ENCODE results near the gene ATF6.

The ATF6 gene

GRCh38 chr1:162006081-162006480 is 240.0 kb downstream of the ATF6 start:
- no peak for DNase-seq

GRCh38 chr1:162007466-162007865 is 241.3 kb downstream of the ATF6 start:
- DNase-seq, result no peak

- no peak for DNase-seq
Observed at GRCh38 chr1:162008799-162009198, 242.7 kb downstream of the ATF6 start.

- DNase-seq, result no peak
Observed at GRCh38 chr1:162009501-162010174, 243.5 kb downstream of the ATF6 start.

GRCh38 chr1:162010175-162010506 is 244.0 kb downstream of the ATF6 start:
- no peak for DNase-seq

- DNase-seq, result no peak
Observed at GRCh38 chr1:162011337-162012012, 245.4 kb downstream of the ATF6 start.

- no peak for DNase-seq
Observed at GRCh38 chr1:162013289-162013688, 247.2 kb downstream of the ATF6 start.
